HG02970 (cell line): ENCODE data around the gene MOV10L1.
"Not testable (repeated sequence)": the region's sequence is repeated elsewhere in the genome, so short reads cannot be mapped to it uniquely, and the experiment has no call there.

Experiments used
- ATAC-seq: cut with Tn5 transposase; IDR thresholded peaks from one replicate; pipeline ENCODE4 v1.9.1; 2021; ENCODE audit warnings: mild to moderate bottlenecking, moderate library complexity, moderate number of reproducible peaks; ENCODE audit not compliant: unreplicated experiment, low FRiP score

MOV10L1 gene

DNA sequence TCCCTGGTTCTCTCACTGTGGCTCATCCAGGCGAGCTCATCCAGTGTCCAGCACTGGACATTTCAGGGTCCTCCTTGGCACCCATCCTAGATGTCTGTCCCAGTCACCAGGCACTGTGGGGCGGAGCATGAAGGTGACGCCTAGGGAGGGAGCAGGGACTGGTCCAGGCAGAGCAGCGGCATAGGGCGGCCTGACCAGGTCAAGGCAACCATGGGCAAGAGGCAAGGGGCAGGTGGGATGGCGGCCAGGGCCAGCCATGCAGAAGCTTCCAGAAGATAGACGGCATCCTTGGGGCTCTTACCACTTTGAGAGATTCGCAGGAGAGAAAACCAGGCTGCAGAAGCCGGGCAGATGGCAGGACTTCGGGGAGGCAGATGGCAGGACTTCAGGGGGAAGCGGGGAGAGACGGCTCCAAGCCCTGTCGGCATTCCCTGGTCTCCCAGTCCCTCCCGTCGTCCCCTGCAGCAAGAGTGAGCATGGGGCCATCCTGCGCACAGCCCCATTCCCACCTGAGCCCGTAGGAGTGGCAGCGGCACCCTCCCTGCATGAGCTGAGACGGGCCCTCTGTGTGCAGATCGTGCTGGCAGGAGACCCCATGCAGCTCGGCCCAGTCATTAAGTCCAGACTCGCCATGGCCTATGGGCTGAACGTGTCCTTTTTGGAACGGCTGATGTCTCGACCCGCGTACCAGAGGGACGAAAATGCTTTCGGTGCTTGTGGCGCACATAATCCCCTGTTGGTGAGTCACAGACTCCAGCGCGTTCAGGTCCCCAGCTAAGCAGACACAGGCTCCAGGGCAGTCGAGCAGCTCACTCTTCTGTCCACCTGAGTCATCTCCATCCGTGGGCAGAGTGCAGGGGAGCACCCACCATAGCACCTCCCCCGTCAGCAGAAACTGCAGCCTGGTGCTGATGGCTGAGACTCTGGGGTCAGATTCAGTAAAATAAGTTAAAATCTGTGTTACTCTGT, 60.6 kb downstream of the MOV10L1 start:
- no peak for ATAC-seq

DNA sequence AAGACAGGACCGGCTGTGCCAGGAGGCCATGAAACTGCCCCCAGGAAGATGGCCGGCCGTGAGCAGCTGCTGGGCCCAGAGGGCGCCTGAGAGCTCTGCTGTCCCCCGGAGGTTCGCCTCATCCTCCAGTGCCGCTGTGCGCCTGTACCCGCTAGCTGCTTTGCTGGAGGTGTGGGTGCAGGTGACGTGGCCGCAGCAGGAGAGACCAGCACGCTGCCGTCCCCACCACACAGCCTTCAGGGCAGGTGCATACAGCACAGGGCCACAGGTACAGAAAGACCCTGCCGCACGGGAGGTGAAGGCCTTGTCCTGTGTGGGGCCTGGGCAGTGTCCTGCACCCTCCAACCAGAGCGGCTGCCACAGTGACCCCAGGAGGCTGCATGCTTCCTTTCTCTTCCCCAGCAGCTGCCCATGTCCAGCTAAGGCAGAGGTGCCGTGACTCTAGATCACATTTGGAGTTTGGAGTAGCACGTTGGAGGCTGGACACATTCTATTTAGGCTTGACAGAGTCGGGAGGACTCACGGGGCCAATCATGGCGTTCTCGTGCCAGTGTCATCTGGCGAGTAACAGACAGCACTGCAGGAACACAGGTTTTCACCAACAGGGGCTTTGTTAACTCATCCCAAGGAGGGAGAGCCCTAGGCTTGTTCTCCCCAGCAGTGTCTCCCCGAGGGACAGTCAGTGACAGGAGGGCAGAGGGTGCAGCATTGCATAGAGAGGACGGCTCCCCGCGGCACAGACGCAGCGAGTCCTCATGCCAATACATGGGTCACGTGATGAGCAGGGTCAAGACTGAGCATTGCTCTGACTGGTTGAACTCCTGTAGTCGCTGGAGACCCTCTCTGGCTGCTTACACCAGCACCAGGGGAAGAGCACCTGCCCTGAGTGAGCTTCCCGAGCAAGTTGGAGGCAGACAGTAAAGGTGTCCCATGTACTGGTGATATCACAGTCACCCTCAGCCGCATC, 62.0 kb downstream of the MOV10L1 start:
- ATAC-seq = no peak

DNA sequence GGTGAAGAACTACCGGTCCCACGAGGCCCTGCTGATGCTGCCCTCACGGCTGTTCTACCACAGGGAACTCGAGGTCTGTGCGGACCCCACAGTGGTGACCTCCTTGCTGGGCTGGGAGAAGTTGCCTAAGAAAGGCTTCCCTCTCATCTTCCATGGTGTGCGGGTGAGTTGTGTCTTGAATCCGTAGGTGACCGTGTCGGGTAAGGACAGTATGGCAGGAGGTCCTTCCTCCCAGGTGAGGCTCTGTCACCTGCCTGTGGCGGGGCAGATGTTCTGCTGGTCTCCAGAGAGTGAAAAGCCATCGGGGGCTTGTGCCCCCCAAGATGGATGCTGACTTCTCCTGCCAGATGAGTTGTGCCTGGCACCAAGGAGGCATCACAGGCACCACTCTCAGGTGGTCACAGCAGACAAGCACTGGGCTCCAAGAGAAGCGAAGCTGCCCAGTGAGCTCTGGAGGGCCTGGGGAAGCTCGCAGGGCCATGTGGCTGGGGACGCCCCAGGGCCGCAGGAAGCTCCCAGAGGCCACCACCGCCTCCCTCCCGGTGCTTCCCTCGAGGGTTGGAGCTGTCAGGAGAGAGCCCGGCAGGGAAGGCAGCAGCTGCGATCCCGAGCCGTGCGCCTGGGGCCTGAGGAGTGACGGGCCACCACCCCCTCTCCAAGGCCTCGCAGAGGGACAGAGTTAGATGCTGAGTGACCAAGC, 63.4 kb downstream of the MOV10L1 start:
- ATAC-seq = no peak

DNA sequence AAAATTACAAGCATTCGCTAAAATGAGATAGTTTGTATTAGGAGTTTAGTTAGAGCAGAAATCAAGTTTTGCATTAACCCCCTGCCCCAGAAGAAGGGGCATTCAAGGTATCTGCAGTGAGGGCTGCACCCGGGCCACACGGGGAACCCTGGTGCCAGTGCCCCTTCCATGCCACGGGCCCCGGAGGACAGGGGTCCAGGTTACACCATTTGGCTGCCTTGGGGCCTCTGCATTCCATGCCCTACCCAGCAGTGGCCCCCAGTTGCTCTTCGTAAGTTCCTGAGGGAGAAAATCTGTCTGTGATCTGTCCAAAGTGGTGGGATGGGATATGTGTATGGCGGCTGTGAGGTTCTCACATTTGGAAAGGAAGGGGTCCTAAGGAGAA, 63.9 kb downstream of the MOV10L1 start:
- ATAC-seq = no peak

DNA sequence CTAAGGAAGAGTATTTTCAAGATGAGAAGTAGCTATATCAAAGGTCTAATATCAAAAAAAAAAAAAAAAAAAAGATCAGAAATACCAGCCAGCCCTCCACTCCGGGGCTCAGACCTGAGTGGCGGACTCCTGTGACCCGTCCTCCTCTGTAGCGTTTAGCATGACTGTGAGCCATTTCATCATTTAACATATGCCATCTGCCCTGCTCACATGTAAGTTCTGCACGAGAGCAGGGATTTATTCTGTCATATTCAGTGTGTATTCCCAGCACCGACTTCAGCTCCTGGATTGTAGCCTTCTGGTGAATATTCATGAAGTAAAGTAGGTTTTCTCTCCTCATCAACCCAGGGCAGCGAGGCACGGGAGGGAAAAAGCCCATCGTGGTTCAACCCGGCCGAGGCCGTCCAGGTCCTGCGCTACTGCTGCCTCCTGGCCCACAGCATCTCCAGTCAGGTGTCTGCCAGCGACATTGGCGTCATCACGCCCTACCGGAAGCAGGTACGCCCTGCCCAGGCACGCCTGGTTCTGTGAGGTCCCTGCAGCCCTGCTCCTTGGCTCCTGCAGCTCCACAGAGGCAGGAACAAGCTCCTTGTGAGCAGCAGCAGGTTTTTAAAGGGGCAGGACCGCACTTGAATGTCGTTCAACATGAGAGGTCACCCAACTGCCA, 68.0 kb downstream of the MOV10L1 start:
- no peak for ATAC-seq

DNA sequence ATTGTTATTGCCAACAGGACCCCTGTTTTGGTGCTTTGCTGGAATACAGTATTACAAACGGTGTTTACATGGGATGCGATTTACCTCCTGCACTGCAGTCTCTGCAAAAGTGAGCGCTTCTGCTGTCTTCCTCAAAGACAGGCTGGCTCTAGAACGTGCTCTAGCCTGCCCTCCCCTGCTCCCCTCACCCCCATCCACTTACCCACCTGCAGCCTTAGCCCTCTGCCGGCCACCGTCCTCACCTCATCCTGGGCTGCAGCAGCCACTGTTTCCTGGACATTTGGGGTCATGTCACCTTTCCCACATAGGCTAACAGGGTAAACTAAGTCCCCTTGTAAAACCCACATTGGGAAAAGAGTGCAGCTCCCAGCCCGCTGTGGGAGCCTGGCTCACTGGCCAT, 71.1 kb downstream of the MOV10L1 start:
- ATAC-seq = no peak

DNA sequence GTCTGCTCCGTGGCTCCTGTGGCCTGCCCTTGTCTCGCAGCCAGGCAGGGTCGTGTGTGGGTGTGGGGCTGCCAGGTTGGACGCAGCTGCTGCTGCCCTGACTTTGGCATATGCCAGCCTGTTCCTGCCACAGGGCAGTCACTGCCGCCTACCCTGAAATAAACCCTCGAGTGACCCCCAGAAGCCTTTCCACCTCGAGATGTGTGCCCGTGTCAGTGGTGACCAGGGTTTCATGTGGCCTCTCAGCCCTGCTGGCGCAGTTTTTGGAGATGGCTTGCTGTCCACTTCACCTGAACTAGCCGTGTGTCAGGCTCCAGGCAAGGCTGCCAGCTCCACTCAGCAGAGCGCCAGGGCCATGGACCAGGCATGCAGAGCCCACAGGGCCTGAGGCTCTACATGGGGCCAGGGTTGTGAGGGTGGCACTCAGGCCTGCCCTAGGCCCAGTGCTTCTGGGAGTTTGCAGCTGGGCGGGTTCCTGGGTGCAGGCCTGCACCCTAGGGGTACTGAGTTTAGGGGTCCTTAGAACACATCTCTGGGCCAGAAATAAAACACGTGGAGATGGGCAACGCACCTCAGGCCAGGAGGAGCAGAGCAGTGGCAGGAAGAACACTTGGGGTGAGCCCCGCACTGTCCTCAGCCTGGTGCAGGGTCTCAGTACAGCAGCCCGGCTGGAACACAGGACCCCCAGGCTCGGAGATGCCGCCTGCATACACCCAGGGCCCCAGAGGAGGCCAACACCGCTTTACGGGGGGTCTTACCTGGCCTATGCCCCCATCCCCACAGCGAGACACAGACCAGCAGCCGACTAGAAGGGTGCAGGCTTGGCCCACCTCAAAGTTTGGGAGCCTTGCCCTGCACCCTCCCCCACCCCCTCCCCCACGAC, 71.9 kb downstream of the MOV10L1 start:
- no peak for ATAC-seq

DNA sequence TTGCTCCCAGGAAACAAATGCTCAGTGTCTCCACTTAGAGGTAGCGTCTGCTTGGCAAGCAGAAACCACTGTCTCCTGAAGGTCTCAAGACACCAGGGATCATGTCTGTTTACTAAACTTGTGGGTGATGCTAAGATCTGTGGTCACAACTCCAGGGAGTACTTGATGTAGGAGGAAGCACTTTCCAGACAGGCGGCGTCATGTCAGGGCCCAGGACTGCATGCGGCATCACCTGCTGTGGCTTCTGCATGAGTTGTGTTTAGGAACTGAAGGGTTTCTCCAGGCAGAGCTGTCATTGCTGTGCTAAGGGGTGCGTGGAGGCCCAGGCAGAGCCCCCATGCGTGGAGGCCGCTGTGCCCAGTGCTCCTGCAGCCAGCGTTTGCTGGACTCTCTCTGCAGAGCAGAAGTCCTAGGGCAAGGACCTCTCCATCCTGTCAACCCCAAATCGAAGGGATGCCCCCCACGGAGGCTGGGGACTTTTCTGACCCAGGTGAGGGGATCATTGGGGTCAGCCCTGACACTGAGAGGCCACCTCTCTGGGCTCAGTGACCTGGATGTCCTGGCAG, 72.7 kb downstream of the MOV10L1 start:
- ATAC-seq = no peak

DNA sequence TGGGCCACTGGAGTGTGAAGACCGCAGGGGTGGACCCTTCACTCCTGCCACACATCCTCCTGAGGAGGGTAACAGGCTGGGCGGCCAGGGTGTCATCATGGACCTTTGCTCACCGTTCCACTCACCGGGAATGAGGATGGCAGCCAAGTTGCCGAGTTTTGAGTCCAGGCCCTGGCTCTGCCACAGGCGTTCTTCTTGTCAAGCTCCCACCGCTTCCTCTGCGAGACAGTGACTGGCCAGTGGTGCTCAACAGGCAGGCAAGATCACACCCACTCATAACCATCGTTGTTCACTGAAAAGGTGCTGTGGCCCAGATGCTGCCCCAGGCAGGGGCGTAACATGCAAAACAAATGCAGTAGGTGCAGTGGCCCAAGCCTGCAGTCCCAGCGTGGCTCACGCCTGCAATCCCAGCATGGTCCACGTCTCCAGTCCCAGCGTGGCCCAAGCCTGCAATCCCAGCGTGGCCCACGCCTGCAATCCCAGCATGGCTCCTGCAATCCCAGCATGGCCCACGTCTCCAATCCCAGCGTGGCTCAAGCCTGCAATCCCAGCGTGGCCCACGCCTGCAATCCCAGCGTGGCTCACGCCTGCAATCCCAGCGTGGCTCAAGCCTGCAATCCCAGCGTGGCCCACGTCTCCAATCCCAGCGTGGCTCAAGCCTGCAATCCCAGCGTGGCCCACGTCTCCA, 75.8 kb downstream of the MOV10L1 start:
- ATAC-seq = no peak

DNA sequence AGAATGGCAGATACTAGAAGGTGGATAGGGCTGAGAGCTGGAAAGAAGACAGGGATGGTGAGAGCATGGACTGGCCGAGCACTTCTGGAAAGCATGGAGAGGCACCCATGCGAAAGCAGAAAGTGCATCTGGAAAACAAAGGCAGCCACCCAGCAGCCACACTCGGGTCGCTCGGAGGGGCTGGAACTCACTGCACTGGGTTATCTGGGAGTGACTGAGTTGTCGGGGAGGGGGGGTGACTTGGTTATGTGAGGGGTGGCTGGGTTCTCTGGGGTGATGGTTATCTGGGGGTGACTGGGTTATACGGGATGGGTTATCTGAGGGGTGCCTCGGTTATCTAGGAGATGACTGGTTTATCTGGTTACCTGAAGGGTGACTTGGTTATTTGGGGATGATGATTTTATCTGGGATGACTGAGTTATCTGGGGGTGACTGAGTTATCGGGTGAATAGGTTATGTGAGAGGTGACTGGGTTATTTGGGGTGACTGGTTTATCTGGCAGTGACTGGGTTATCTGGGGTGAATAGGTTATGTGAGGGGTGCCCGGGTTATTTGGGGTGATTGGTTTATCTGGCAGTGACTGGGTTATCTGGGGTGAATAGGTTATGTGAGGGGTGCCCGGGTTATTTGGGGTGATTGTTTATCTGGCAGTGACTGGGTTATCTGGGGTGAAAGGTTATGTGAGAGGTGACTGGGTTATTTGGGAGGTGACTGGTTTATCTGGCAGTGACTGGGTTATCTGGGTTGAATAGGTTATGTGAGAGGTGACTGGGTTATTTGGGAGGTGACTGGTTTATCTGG, 78.1 kb downstream of the MOV10L1 start:
- ATAC-seq = no peak

DNA sequence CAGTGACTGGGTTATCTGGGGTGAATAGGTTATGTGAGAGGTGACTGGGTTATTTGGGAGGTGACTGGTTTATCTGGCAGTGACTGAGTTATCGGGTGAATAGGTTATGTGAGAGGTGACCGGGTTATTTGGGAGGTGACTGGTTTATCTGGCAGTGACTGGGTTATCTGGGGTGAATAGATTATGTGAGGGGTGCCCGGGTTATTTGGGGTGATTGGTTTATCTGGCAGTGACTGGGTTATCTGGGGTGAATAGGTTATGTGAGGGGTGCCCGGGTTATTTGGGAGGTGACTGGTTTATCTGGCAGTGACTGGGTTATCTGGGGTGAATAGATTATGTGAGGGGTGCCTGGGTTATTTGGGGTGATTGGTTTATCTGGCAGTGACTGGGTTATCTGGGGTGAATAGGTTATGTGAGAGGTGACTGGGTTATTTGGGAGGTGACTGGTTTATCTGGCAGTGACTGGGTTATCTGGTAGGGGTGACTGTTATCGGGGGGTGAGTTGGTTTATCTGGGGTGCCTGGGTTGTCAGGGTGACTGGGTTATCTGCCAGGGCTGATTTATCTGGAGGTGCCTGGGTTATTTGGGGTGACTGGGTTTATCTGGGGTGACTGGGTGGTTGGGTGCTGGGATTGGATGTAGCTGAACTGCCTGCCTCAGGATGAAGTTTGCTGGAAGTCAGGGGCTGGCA, 78.8 kb downstream of the MOV10L1 start:
- ATAC-seq = not testable (repeated sequence)

DNA sequence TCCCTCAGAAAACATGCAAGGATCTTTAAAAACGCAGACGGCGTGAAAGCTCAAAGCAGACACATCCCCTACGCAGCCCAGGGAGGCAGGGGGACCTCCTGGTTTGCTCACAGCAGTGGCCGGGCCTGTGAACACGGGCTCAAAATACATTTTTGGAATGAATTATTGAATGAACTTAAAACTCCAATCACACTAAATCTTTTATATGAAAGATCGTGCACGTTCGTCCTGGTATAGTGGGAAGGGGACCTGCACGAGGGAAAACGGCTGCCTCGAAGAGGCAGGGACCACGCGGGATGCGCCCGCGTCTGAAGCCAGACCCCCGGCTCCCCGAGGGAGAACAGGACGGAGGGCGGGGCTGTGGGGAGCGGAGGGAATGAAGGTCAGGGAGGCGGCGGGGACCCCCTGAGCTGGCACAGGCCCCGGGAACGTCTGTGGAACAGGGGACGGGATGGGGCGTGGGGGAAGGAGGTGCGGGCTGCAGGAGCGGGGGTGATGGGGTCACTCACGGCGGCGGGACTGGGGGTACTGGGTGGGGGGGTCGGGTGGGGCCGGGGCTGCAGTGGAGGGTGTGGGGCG, 79.5 kb downstream of the MOV10L1 start:
- no peak for ATAC-seq

DNA sequence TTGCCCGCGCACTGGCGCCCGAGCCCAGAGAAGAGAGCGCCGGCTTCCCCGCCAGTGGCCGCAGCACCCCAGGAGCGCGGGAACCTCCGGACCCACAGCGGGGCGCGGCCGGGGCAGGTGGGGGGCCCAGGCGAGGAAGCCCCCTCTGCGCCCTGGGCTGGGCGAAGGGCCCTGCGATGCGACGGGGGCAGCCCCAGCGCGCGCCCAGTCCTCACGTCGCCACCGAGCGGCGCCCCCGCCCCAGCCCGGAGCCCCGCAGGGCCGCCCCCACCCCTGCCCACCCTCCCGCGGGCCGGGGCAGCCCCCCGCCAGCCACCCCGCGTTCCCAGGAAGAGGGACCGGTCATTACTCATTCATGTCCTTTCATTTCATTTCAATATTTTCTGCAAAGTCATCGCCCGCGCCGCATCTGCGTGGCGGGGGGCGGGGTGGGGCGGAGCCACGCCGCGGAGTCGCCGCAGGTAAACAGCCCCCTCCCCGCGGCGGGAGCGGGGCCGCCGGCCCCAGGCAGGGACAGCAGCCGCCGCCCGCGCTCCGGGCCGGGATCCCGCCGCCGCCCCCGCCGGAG, 80.1 kb downstream of the MOV10L1 start:
- no peak for ATAC-seq

DNA sequence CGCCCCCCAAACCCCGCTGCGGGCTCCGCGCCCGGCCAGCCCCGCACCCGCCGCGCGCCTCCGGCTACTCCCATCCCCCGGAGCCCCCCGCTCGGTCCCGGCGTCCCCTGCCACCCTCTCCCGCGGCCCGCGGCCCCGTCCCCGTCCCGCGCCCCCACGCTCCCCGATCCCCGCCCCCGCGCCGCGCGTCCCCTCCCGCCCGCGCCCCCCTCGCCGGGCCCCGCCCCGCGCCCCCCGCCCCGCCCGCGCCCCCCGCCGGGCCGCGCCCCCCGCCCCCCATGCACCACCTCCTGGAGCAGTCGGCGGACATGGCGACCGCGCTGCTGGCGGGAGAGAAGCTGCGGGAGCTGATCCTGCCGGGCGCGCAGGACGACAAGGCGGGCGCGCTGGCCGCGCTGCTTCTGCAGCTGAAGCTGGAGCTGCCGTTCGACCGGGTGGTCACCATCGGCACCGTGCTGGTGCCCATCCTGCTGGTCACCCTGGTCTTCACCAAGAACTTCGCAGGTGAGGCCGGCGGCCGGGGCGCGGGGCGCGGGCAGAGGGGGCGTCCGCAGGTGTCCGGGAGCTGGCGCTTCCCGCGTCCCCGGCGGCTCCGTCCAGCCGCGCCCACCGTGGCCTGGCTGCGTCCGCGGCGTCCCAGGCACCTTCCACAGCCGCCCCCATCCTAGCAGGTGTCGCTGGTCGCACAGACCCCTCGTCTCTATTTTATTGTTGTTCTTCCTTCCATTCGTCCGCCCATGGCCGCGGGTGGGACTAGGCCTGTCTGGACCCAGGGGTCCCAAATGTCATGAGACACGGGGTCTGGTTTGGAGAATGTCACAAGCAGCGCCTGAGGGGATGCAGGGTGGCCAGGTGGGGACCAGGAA, 80.9 kb downstream of the MOV10L1 start, which contains the start of gene PANX2:
Gene PANX2 (plus strand): TSS at position 279 of the 866 bp plus-strand sequence. CDS start 0 bp downstream, at position 279.
- no peak for ATAC-seq

DNA sequence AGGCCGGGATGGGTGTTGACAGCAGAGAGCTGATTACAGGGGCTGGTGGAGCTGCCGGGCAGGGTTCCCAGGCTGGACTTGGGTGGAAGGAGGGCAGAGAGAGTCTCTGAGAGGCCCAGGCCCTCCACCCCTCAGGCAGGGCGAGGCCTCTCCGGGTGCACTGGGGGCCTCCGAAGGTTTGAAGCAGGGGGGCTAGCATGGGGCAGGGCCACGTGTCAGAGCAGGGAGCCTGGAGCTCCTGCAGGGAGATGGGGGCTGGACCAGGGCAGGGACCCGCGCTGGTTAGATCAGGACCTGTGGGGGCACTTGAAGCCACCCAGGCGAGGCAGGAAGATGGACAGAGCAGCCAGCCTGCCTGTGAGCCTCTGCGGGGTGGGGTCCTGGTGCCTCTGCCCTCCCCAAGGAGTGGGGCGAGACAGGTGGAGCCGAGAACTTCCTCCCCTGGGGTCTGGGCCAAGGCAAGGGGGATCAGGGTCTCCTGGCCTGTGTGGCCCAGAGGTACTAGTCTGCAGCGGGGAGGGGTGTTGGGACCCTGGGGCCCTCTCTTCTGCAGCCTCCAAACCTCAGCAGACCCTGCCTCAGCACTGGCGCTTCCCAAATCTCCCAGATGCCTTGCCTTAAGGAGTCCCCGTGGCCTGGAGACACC, 81.6 kb downstream of the MOV10L1 start:
- ATAC-seq = no peak
